Endothelial cell of umbilical vein (primary cell): Measurements from ENCODE around the gene GALNT4. TPM values are rescaled to one million over a fixed set of nuclear protein-coding genes. Genes with fewer than 3 reads are reported as not detected.

ENCODE experiments used
- BruUV-seq: library from RNA; stranded (reverse); fragments of 400-500 nt; replicated peaks from 2 replicates; lab custom pipeline; 2021; lab: Mats Ljungman, UMichigan
- CTCF ChIA-PET: fragments of 300-600, 350-600 bp; sonication (Branson Sonifier 250); formaldehyde crosslinking; loops from one replicate; lab custom pipeline; 2021; ENCODE audit warnings: antibody characterized with exemption, inconsistent platforms; lab: Charles Lee
- POLR2A ChIA-PET: fragments of 300-600, 350-600 bp; sonication (Branson Sonifier 250); formaldehyde crosslinking; loops from one replicate; lab custom pipeline; 2021; ENCODE audit warnings: antibody characterized with exemption, inconsistent platforms; lab: Charles Lee
- DNase-seq: peaks from one replicate; pipeline ENCODE4 v3.0.0-alpha.2; 2011; ENCODE audit warnings: low read depth, low spot score
- FAIRE-seq: peaks from 2 replicates; lab custom pipeline; 2011; peaks lifted over from hg19 to GRCh38; lab: Jason Lieb, UNC
- H2AFZ ChIP-seq: 2 replicates; pipeline ENCODE4 v1.6.0; 2012; ENCODE audit warnings: low read depth, low read length, control low read depth, inconsistent platforms
- H3K27ac ChIP-seq: 2 replicates; pipeline ENCODE4 v1.5.1; 2011; ENCODE audit warnings: low read depth, mild to moderate bottlenecking, control low read depth, low read length, moderate library complexity; ENCODE audit not compliant: insufficient read depth
- H3K27me3 ChIP-seq, 2 experiments: 2 replicates each; pipeline versions ENCODE4 v1.6.0 to v1.6.1; 2011; ENCODE audit warnings: low read length in 2 of 2, mixed read lengths in 1 of 2; ENCODE audit not compliant: control insufficient read depth in 2 of 2, insufficient read depth in 2 of 2
- H3K36me3 ChIP-seq, 2 experiments: 2 replicates in 1 of 2; 3 replicates in 1 of 2; pipeline ENCODE4 v1.5.1; 2011; ENCODE audit warnings: low read length in 2 of 2, mild to moderate bottlenecking in 1 of 2, moderate library complexity in 1 of 2; ENCODE audit not compliant: control insufficient read depth in 2 of 2, insufficient read depth in 2 of 2; ENCODE audit errors: extremely low read depth in 1 of 2
- H3K4me1 ChIP-seq: 3 replicates; pipeline ENCODE4 v1.5.1; 2011; ENCODE audit warnings: mild to moderate bottlenecking, low read length; ENCODE audit not compliant: control insufficient read depth, insufficient read depth; ENCODE audit errors: extremely low read depth
- H3K4me2 ChIP-seq: 2 replicates; pipeline ENCODE4 v1.6.1; 2011; ENCODE audit warnings: low read length, control low read depth, mixed read lengths; ENCODE audit not compliant: insufficient read depth
- H3K4me3 ChIP-seq, 3 experiments: fragments of 200-600 bp in 1 of 3; sonication (generic), shearing (Covaris generic) in 1 of 3; replicated peaks in 1 of 3; 2 replicates each; pipeline ENCODE4 v1.5.1; 2011 to 2016; ENCODE audit warnings: control low read depth in 3 of 3, low read length in 3 of 3, mild to moderate bottlenecking in 2 of 3, inconsistent platforms in 1 of 3, low read depth in 1 of 3, moderate library complexity in 1 of 3; ENCODE audit not compliant: insufficient read depth in 1 of 3
- H3K79me2 ChIP-seq: 2 replicates; pipeline ENCODE4 v1.6.0; 2012; ENCODE audit warnings: low read length, inconsistent platforms; ENCODE audit not compliant: control insufficient read depth, insufficient read depth
- H3K9ac ChIP-seq: replicated peaks from 2 replicates; pipeline ENCODE3; 2011; ENCODE audit warnings: low read length, control low read depth; ENCODE audit not compliant: insufficient read depth; ENCODE audit errors: extremely low read depth
- H3K9me1 ChIP-seq: replicated peaks from 3 replicates; pipeline ENCODE4 v1.6.0; 2011; ENCODE audit warnings: mild to moderate bottlenecking, low read length; ENCODE audit not compliant: control insufficient read depth, insufficient read depth; ENCODE audit errors: extremely low read depth
- H3K9me3 ChIP-seq: replicated peaks from 2 replicates; pipeline ENCODE4 v1.5.1; 2012; ENCODE audit warnings: low read length, inconsistent platforms; ENCODE audit not compliant: control insufficient read depth, insufficient read depth
- H4K20me1 ChIP-seq: replicated peaks from 2 replicates; pipeline ENCODE3; 2011; ENCODE audit warnings: mild to moderate bottlenecking, low read length; ENCODE audit not compliant: control insufficient read depth, insufficient read depth; ENCODE audit errors: extremely low read depth
- CTCF ChIP-seq, 2 donors: IDR thresholded peaks; 1 replicate in 1 of 2; 2 replicates in 1 of 2; pipeline ENCODE4 v1.5.1; 2011; ENCODE audit warnings: low read length in 2 of 2, mild to moderate bottlenecking in 2 of 2, moderate library complexity in 2 of 2, control low read depth in 1 of 2, inconsistent platforms in 1 of 2, low read depth in 1 of 2; ENCODE audit not compliant: insufficient read depth in 1 of 2; ENCODE audit errors: extremely low read depth in 1 of 2
- EZH2 ChIP-seq: IDR thresholded peaks from 2 replicates; pipeline ENCODE4 v1.6.1; 2012; ENCODE audit warnings: borderline replicate concordance, low read depth, mild to moderate bottlenecking, moderate library complexity, low read length, inconsistent platforms; ENCODE audit not compliant: severe bottlenecking
- FOS ChIP-seq: IDR thresholded peaks from 2 replicates; pipeline ENCODE4 v1.6.1; 2011; ENCODE audit warnings: mild to moderate bottlenecking, low read length, moderate library complexity, borderline replicate concordance; ENCODE audit not compliant: insufficient read depth
- GATA2 ChIP-seq: IDR thresholded peaks from 2 replicates; pipeline ENCODE4 v1.7.0; 2011; ENCODE audit warnings: low read depth, mild to moderate bottlenecking, moderate library complexity, mixed read lengths, low read length; ENCODE audit not compliant: insufficient read length, insufficient read depth
- JUN ChIP-seq: IDR thresholded peaks from 2 replicates; pipeline ENCODE4 v1.6.1; 2011; ENCODE audit warnings: borderline replicate concordance, low read depth; ENCODE audit not compliant: insufficient read length, insufficient read depth
- MAX ChIP-seq: IDR thresholded peaks from 2 replicates; pipeline ENCODE4 v1.6.1; 2011; ENCODE audit not compliant: insufficient read depth, insufficient read length
- MYC ChIP-seq: IDR thresholded peaks from one replicate; pipeline ENCODE4 v1.6.1; 2011; ENCODE audit warnings: mild to moderate bottlenecking, low read depth, low read length
- POLR2A ChIP-seq: IDR thresholded peaks from 2 replicates; pipeline ENCODE4 v1.6.1; 2012; ENCODE audit warnings: low read depth, mild to moderate bottlenecking, control low read depth, low read length
- POLR2AphosphoS5 ChIP-seq: IDR thresholded peaks from 2 replicates; pipeline ENCODE4 v1.6.1; 2012; ENCODE audit warnings: low read depth, mild to moderate bottlenecking, control low read depth, low read length, moderate library complexity; ENCODE audit not compliant: insufficient read depth
- dilution Hi-C: fragments of 300-500 bp; cut with MboI; formaldehyde crosslinking; loops from one replicate; pipeline ENCODE4 v1.15.0; 2019; ENCODE audit warnings: low sequenced_read_pairs; ENCODE audit not compliant: extremely low pct_ligation_motif_present
- intact Hi-C: fragments of 100-400 bp; cut with micrococcal nuclease; formaldehyde crosslinking; loops from one replicate; pipeline ENCODE4 v1.10.0; 2022
- polyA plus RNA-seq, 4 experiments: library from polyadenylated mRNA; depleted of rRNA in 3 of 4; stranded (reverse) in 3 of 4; unstranded in 1 of 4; fragments of >200 nt; gene quantifications; 2 replicates each; pipeline versions ENCODE4 v1.2.1 to v1.2.3, GENCODE V29; 2011 to 2012; ENCODE audit warnings: missing spikeins in 1 of 4
- total RNA-seq: library from RNA; stranded (reverse); gene quantifications from 2 replicates; pipeline ENCODE4 v1.2.3, GENCODE V29; 2021

The GALNT4 gene
- total and polyA plus RNA-seq, 2 donors (not counting 3 experiments of a cell fraction or from before 2014, with no cell fraction given), result 2.0 to 9.8 TPM

GRCh38 chr12:89476904-89477595 is 47.5 kb downstream of the GALNT4 start:
- DNase-seq (peak; percentile 20), FAIRE-seq (no peak)
- Histone ChIP-seq H3K4me3 (no peak overlapping the region), H2AFZ (no peak overlapping the region), H3K27ac (no peak overlapping the region), H3K27me3 (no peaks in the 10 kb centered on the region), H3K9me3 (no peaks in the 10 kb centered on the region), H3K4me2 (no peak overlapping the region), H3K36me3 (no peaks in the 10 kb centered on the region), H4K20me1 (no peaks in the 10 kb centered on the region), H3K9me1 (no peaks in the 10 kb centered on the region), H3K4me1 (peaks cover 6% of the 10 kb centered on the region), H3K9ac (no peak overlapping the region), H3K79me2 (no peaks in the 10 kb centered on the region)
- ChIA-PET POLR2A (no interaction called here), CTCF (interaction anchor here (1.1 to 1.5 kb wide), 4 partner anchors 18 to 460 kb away, joined by 3 to 4 read pairs (median 3); no protein-coding TSS in a partner anchor)
- intact Hi-C loops (no loop called here), dilution Hi-C loops (no loop called here)
- TF ChIP-seq MYC (no peak), FOS (no peak), GATA2 (no peak), CTCF (IDR thresholded peaks at IDR 0.05; ENCODE audit: extremely low read depth in 1 of 2, insufficient read depth in 1 of 2, low read depth in 1 of 2, low read length in 2 of 2) (no peak), JUN (no peak), POLR2AphosphoS5 (no peak), MAX (no peak), POLR2A (no peak), EZH2 (no peak)
- BruUV-seq, result no TSS peak
